Measurements from ENCODE around the gene CORO1A.
"Not testable (repeated sequence)": the region's sequence is repeated elsewhere in the genome, so short reads cannot be mapped to it uniquely, and the experiment has no call there.

The CORO1A gene

GRCh38 chr16:30197001-30197400 is 13.6 kb downstream of the CORO1A start:
- not testable (repeated sequence) for DNase-seq; H3K27me3 ChIP-seq (replicated peaks; ENCODE audit: control insufficient read depth, insufficient read depth, low read length, poor library complexity, severe bottlenecking); H3K27ac ChIP-seq (ENCODE audit: insufficient read depth, low read length, poor library complexity, severe bottlenecking); H3K4me3 ChIP-seq (ENCODE audit: insufficient read depth, low read depth, low read length, poor library complexity, severe bottlenecking); H3K4me1 ChIP-seq (ENCODE audit: control insufficient read depth, insufficient read depth, low read length, poor library complexity, severe bottlenecking); H3K36me3 ChIP-seq (ENCODE audit: control insufficient read depth, insufficient read depth, low read length); H3K9me3 ChIP-seq (ENCODE audit: control insufficient read depth, low read length)

GRCh38 chr16:30199049-30199448 is 15.6 kb downstream of the CORO1A start, which contains the start of gene SULT1A3:
TSS of gene SULT1A3 (plus strand) at chr16:30199255. CDS start at chr16:30200729, 1,474 bp downstream.
- H3K27ac ChIP-seq (ENCODE audit: insufficient read depth, low read length, poor library complexity, severe bottlenecking); DNase-seq; H3K4me3 ChIP-seq (ENCODE audit: insufficient read depth, low read depth, low read length, poor library complexity, severe bottlenecking); H3K27me3 ChIP-seq (replicated peaks; ENCODE audit: control insufficient read depth, insufficient read depth, low read length, poor library complexity, severe bottlenecking); H3K36me3 ChIP-seq (ENCODE audit: control insufficient read depth, insufficient read depth, low read length); H3K9me3 ChIP-seq (ENCODE audit: control insufficient read depth, low read length); H3K4me1 ChIP-seq (ENCODE audit: control insufficient read depth, insufficient read depth, low read length, poor library complexity, severe bottlenecking): not testable (repeated sequence)

- not testable (repeated sequence) for H3K36me3 ChIP-seq (ENCODE audit: control insufficient read depth, insufficient read depth, low read length); H3K27ac ChIP-seq (ENCODE audit: insufficient read depth, low read length, poor library complexity, severe bottlenecking); H3K9me3 ChIP-seq (ENCODE audit: control insufficient read depth, low read length); H3K27me3 ChIP-seq (replicated peaks; ENCODE audit: control insufficient read depth, insufficient read depth, low read length, poor library complexity, severe bottlenecking); H3K4me1 ChIP-seq (ENCODE audit: control insufficient read depth, insufficient read depth, low read length, poor library complexity, severe bottlenecking); DNase-seq; H3K4me3 ChIP-seq (ENCODE audit: insufficient read depth, low read depth, low read length, poor library complexity, severe bottlenecking)
These were observed 16.4 kb downstream of the CORO1A start for GRCh38 chr16:30199608-30200343.

GRCh38 chr16:30205541-30206236 is 22.3 kb downstream of the CORO1A start:
- H3K4me3 ChIP-seq (ENCODE audit: insufficient read depth, low read depth, low read length, poor library complexity, severe bottlenecking), result peak overlapping the region; percentile 45
- H3K27me3 ChIP-seq (replicated peaks; ENCODE audit: control insufficient read depth, insufficient read depth, low read length, poor library complexity, severe bottlenecking); H3K27ac ChIP-seq (ENCODE audit: insufficient read depth, low read length, poor library complexity, severe bottlenecking); H3K36me3 ChIP-seq (ENCODE audit: control insufficient read depth, insufficient read depth, low read length); H3K4me1 ChIP-seq (ENCODE audit: control insufficient read depth, insufficient read depth, low read length, poor library complexity, severe bottlenecking); H3K9me3 ChIP-seq (ENCODE audit: control insufficient read depth, low read length); DNase-seq: not testable (repeated sequence)

- not testable (repeated sequence) for H3K4me1 ChIP-seq (ENCODE audit: control insufficient read depth, insufficient read depth, low read length, poor library complexity, severe bottlenecking); H3K27me3 ChIP-seq (replicated peaks; ENCODE audit: control insufficient read depth, insufficient read depth, low read length, poor library complexity, severe bottlenecking); H3K9me3 ChIP-seq (ENCODE audit: control insufficient read depth, low read length); DNase-seq; H3K36me3 ChIP-seq (ENCODE audit: control insufficient read depth, insufficient read depth, low read length); H3K27ac ChIP-seq (ENCODE audit: insufficient read depth, low read length, poor library complexity, severe bottlenecking)
- H3K4me3 ChIP-seq (ENCODE audit: insufficient read depth, low read depth, low read length, poor library complexity, severe bottlenecking), result peak overlapping the region; percentile 45
These were observed 22.9 kb downstream of the CORO1A start for GRCh38 chr16:30206252-30206651.

- DNase-seq; H3K9me3 ChIP-seq (ENCODE audit: control insufficient read depth, low read length): not testable (repeated sequence)
These were observed 23.8 kb downstream of the CORO1A start for GRCh38 chr16:30207063-30207704.

GRCh38 chr16:30209032-30209431 is 25.6 kb downstream of the CORO1A start:
- not testable (repeated sequence) for H3K9me3 ChIP-seq (ENCODE audit: control insufficient read depth, low read length); H3K27ac ChIP-seq (ENCODE audit: insufficient read depth, low read length, poor library complexity, severe bottlenecking); H3K4me3 ChIP-seq (ENCODE audit: insufficient read depth, low read depth, low read length, poor library complexity, severe bottlenecking); H3K27me3 ChIP-seq (replicated peaks; ENCODE audit: control insufficient read depth, insufficient read depth, low read length, poor library complexity, severe bottlenecking); H3K4me1 ChIP-seq (ENCODE audit: control insufficient read depth, insufficient read depth, low read length, poor library complexity, severe bottlenecking); H3K36me3 ChIP-seq (ENCODE audit: control insufficient read depth, insufficient read depth, low read length)
- DNase-seq, result peak in 2 of 3 donors; percentile 40 to 56

More at GRCh38 chr16:30207063-30207704, 23.8 kb downstream of the CORO1A start:
- not testable (repeated sequence) for H3K4me1 ChIP-seq (ENCODE audit: control insufficient read depth, insufficient read depth, low read length, poor library complexity, severe bottlenecking); H3K4me3 ChIP-seq (ENCODE audit: insufficient read depth, low read depth, low read length, poor library complexity, severe bottlenecking); H3K36me3 ChIP-seq (ENCODE audit: control insufficient read depth, insufficient read depth, low read length); H3K27me3 ChIP-seq (replicated peaks; ENCODE audit: control insufficient read depth, insufficient read depth, low read length, poor library complexity, severe bottlenecking); H3K27ac ChIP-seq (ENCODE audit: insufficient read depth, low read length, poor library complexity, severe bottlenecking)

- not testable (repeated sequence) for H3K27ac ChIP-seq (ENCODE audit: insufficient read depth, low read length, poor library complexity, severe bottlenecking); H3K27me3 ChIP-seq (replicated peaks; ENCODE audit: control insufficient read depth, insufficient read depth, low read length, poor library complexity, severe bottlenecking); H3K9me3 ChIP-seq (ENCODE audit: control insufficient read depth, low read length); H3K36me3 ChIP-seq (ENCODE audit: control insufficient read depth, insufficient read depth, low read length); H3K4me3 ChIP-seq (ENCODE audit: insufficient read depth, low read depth, low read length, poor library complexity, severe bottlenecking); H3K4me1 ChIP-seq (ENCODE audit: control insufficient read depth, insufficient read depth, low read length, poor library complexity, severe bottlenecking); DNase-seq
These were observed 28.0 kb downstream of the CORO1A start for GRCh38 chr16:30211414-30211813.

- H3K4me3 ChIP-seq (ENCODE audit: insufficient read depth, low read depth, low read length, poor library complexity, severe bottlenecking); H3K4me1 ChIP-seq (ENCODE audit: control insufficient read depth, insufficient read depth, low read length, poor library complexity, severe bottlenecking); H3K27me3 ChIP-seq (replicated peaks; ENCODE audit: control insufficient read depth, insufficient read depth, low read length, poor library complexity, severe bottlenecking); H3K36me3 ChIP-seq (ENCODE audit: control insufficient read depth, insufficient read depth, low read length); H3K9me3 ChIP-seq (ENCODE audit: control insufficient read depth, low read length); DNase-seq; H3K27ac ChIP-seq (ENCODE audit: insufficient read depth, low read length, poor library complexity, severe bottlenecking): not testable (repeated sequence)
These were observed 33.7 kb downstream of the CORO1A start for GRCh38 chr16:30217082-30217481.

Data from effector memory CD4-positive, alpha-beta T cell (primary cell).